GM23248 (cell line): ENCODE data around the gene TNNI2.

ENCODE experiments used
- EZH2 ChIP-seq: fragments of 200-600 bp; sonication (generic); IDR thresholded peaks from 2 replicates; pipeline ENCODE4 v1.6.1; 2018; ENCODE audit warnings: antibody characterized with exemption, mild to moderate bottlenecking; ENCODE audit not compliant: insufficient read depth, poor library complexity, severe bottlenecking
- EZH2phosphoT487 ChIP-seq: fragments of 200-600 bp; sonication (generic); IDR thresholded peaks from 2 replicates; pipeline ENCODE4 v1.6.1; 2018; ENCODE audit warnings: antibody characterized with exemption, moderate library complexity, mild to moderate bottlenecking, low read depth; ENCODE audit not compliant: insufficient read depth

DNA sequence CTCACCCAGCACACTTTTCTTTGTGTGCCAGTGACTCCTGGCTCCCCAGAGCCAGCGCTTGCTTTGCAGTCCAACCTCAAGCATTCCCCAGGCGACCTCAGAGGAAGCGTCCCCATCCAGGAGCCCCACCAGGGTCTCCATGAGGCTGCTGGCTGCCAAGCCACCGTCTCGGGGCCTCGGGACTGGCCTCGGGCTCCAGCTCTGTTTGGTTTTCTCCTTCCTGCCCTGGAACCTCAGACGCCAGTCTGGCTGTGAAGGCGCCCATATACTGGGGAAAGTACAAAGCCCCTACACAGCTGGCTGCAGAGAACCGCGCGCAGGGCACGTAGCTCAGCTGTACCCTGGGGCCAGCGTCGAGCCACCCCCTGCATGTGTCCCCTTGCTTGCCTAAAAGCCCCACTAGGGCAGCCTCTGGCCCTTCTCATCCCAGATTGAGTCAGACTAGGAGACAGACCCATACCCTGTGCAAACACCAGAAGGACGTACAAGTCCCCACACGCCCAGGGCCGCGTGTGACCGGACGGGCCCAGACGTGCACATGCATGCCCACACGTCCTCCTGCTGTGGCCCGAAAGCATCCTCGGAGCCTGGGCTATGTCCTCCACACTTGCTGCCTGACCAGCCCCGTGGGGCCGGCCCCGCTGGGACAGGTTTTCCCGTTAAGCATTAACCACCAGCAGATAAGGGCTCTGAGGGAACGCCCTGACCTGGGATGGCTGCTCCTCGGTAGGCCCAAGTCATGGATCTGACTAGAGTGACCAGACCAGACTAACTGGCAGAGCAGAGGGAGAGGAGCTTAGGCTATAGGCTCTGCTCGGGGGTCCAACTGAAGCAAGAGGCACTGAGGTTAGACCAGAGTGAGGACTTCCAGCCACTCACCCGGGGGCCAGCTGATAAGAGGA, 8.2 kb upstream of the TNNI2 start:
- TF ChIP-seq EZH2phosphoT487 = no peak
- TF ChIP-seq EZH2 = no peak
